Adipocyte (in vitro differentiated cells): ENCODE data around the gene ACVR2A.

Experiments
- DNase-seq: peaks from one replicate; pipeline ENCODE4 v3.0.0-alpha.2; 2015; ENCODE audit warnings: low read depth
- H3K27me3 ChIP-seq: replicated peaks from 2 replicates; pipeline ENCODE4 v1.7.0; 2013; ENCODE audit warnings: mild to moderate bottlenecking, low read length, moderate library complexity; ENCODE audit not compliant: control insufficient read depth, insufficient read depth
- H3K36me3 ChIP-seq: 2 replicates; pipeline ENCODE4 v1.7.0; 2013; ENCODE audit warnings: low read length, mild to moderate bottlenecking, moderate library complexity; ENCODE audit not compliant: control insufficient read depth, insufficient read depth, severe bottlenecking
- H3K4me1 ChIP-seq: 2 replicates; pipeline ENCODE4 v1.7.0; 2013; ENCODE audit warnings: mild to moderate bottlenecking, low read length, moderate library complexity; ENCODE audit not compliant: control insufficient read depth, insufficient read depth
- H3K4me3 ChIP-seq: 2 replicates; pipeline ENCODE4 v1.7.0; 2013; ENCODE audit warnings: mild to moderate bottlenecking, low read length, moderate library complexity
- H3K9ac ChIP-seq: 2 replicates; pipeline ENCODE4 v1.7.0; 2013; ENCODE audit warnings: mild to moderate bottlenecking, low read length, moderate library complexity
- H3K9me3 ChIP-seq: 2 replicates; pipeline ENCODE4 v1.7.0; 2013; ENCODE audit warnings: mild to moderate bottlenecking, low read length, moderate library complexity; ENCODE audit not compliant: control insufficient read depth

The ACVR2A gene

GRCh38 chr2:147843391-147843863 is 1.4 kb upstream of the ACVR2A start:
- peak overlapping the region; percentile 96 for H3K4me3 ChIP-seq
- no peaks in the 10 kb centered on the region for H3K27me3 ChIP-seq
- peaks cover 29% of the 10 kb centered on the region for H3K4me1 ChIP-seq
- no peak for DNase-seq
- H3K9ac ChIP-seq, result peak overlapping the region; percentile 95
- H3K36me3 ChIP-seq, result no peaks in the 10 kb centered on the region
- H3K9me3 ChIP-seq, result no peaks in the 10 kb centered on the region

GRCh38 chr2:147843864-147844696 is 749 bp upstream of the ACVR2A start:
- no peaks in the 10 kb centered on the region for H3K9me3 ChIP-seq
- peaks cover 31% of the 10 kb centered on the region for H3K4me1 ChIP-seq
- peak overlapping the region; percentile 96 for H3K9ac ChIP-seq
- H3K36me3 ChIP-seq, result no peaks in the 10 kb centered on the region
- peak overlapping the region; percentile 96 for H3K4me3 ChIP-seq
- peak; percentile 98 for DNase-seq
- no peaks in the 10 kb centered on the region for H3K27me3 ChIP-seq

GRCh38 chr2:147845411-147845971 is 662 bp downstream of the ACVR2A start:
- DNase-seq, result peak; percentile 44
- Histone ChIP-seq H3K4me3 (peak overlapping the region; percentile 91), H3K9ac (peak overlapping the region; percentile 96), H3K9me3 (no peaks in the 10 kb centered on the region), H3K27me3 (no peaks in the 10 kb centered on the region), H3K4me1 (peaks cover 31% of the 10 kb centered on the region), H3K36me3 (no peaks in the 10 kb centered on the region)

- Histone ChIP-seq H3K4me3 (peak overlapping the region; percentile 91), H3K9ac (peak overlapping the region; percentile 96), H3K27me3 (no peaks in the 10 kb centered on the region), H3K36me3 (no peaks in the 10 kb centered on the region), H3K4me1 (peaks cover 31% of the 10 kb centered on the region), H3K9me3 (no peaks in the 10 kb centered on the region)
- DNase-seq, result peak; percentile 31
Observed at GRCh38 chr2:147846412-147847081, 1.7 kb downstream of the ACVR2A start.

- peak; percentile 7 for DNase-seq
- Histone ChIP-seq H3K9me3 (no peaks in the 10 kb centered on the region), H3K9ac (peak overlapping the region; percentile 96), H3K27me3 (no peaks in the 10 kb centered on the region), H3K36me3 (no peaks in the 10 kb centered on the region), H3K4me1 (peaks cover 30% of the 10 kb centered on the region), H3K4me3 (peak overlapping the region; percentile 91)
Observed at GRCh38 chr2:147847746-147848391, 3.0 kb downstream of the ACVR2A start.

GRCh38 chr2:147850838-147851237 is 6.0 kb downstream of the ACVR2A start:
- H3K27me3 ChIP-seq, result no peaks in the 10 kb centered on the region
- H3K4me1 ChIP-seq, result peaks cover 22% of the 10 kb centered on the region
- H3K9ac ChIP-seq, result no peak overlapping the region
- no peaks in the 10 kb centered on the region for H3K9me3 ChIP-seq
- no peak for DNase-seq
- H3K4me3 ChIP-seq, result no peak overlapping the region
- H3K36me3 ChIP-seq, result no peaks in the 10 kb centered on the region

GRCh38 chr2:147851244-147851930 is 6.6 kb downstream of the ACVR2A start:
- Histone ChIP-seq H3K9ac (no peak overlapping the region), H3K9me3 (no peaks in the 10 kb centered on the region), H3K4me3 (no peak overlapping the region), H3K4me1 (peaks cover 22% of the 10 kb centered on the region), H3K36me3 (no peaks in the 10 kb centered on the region), H3K27me3 (no peaks in the 10 kb centered on the region)
- no peak for DNase-seq

GRCh38 chr2:147854557-147855134 is 9.8 kb downstream of the ACVR2A start:
- Histone ChIP-seq H3K9ac (no peak overlapping the region), H3K4me3 (no peak overlapping the region), H3K4me1 (no peaks in the 10 kb centered on the region), H3K27me3 (no peaks in the 10 kb centered on the region), H3K9me3 (no peaks in the 10 kb centered on the region), H3K36me3 (no peaks in the 10 kb centered on the region)
- DNase-seq, result no peak

GRCh38 chr2:147855316-147855715 is 10.5 kb downstream of the ACVR2A start:
- no peaks in the 10 kb centered on the region for H3K36me3 ChIP-seq
- no peak for DNase-seq
- H3K9ac ChIP-seq, result no peak overlapping the region
- H3K4me1 ChIP-seq, result no peaks in the 10 kb centered on the region
- H3K27me3 ChIP-seq, result no peaks in the 10 kb centered on the region
- no peaks in the 10 kb centered on the region for H3K9me3 ChIP-seq
- no peak overlapping the region for H3K4me3 ChIP-seq

GRCh38 chr2:147855977-147856376 is 11.1 kb downstream of the ACVR2A start:
- H3K36me3 ChIP-seq, result no peaks in the 10 kb centered on the region
- no peaks in the 10 kb centered on the region for H3K27me3 ChIP-seq
- H3K9ac ChIP-seq, result no peak overlapping the region

More at GRCh38 chr2:147855977-147856376, 11.1 kb downstream of the ACVR2A start:
- Histone ChIP-seq H3K4me3 (no peak overlapping the region), H3K4me1 (no peaks in the 10 kb centered on the region), H3K9me3 (no peaks in the 10 kb centered on the region)
- no peak for DNase-seq
